HG02884 (cell line): ENCODE data around the gene PRTG.
"Not testable (repeated sequence)": the region's sequence is repeated elsewhere in the genome, so short reads cannot be mapped to it uniquely, and the experiment has no call there.

Source experiments
- ATAC-seq: cut with Tn5 transposase; IDR thresholded peaks from one replicate; pipeline ENCODE4 v1.9.1; 2021; ENCODE audit warnings: mild to moderate bottlenecking, moderate library complexity; ENCODE audit not compliant: unreplicated experiment

PRTG gene

DNA sequence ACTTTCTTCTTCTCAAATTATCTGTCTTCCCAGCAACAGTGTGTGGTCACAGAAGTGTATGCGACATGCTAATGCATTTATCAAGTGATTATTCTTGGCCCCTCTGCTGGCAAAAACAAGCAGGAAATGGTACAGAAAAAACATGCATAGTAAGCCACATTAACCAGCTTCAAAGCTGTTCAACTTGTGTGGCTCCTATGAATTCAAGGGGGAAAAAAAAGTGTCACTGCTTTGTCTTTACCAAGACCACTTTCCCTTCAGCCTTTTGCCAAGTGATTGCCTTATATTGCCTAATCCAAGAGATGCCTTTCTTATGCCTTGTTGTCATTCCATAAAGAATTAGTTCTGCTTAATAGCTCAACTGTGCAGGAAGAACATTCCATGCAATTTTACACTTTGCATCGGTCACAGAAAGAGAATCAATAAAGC lies 39.1 kb downstream of the PRTG start:
- ATAC-seq = no peak

DNA sequence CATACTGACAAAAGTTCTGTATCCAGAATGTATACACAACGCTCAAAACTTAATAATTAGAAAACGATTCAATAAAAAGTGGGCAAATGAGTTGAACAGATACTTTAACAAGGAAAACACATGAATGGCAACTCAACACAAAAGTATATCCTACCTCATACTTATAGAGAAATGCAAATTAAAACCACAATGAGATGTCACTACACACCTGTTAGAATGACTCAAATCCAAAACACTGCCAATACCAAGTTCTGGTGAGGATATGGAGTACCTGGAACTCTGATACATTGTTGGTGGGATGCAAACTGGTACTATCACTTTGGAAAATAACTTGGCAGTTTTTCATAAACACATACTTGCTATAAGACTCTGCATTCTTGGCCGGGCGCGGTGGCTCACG lies 42.1 kb downstream of the PRTG start:
- ATAC-seq = no peak

DNA sequence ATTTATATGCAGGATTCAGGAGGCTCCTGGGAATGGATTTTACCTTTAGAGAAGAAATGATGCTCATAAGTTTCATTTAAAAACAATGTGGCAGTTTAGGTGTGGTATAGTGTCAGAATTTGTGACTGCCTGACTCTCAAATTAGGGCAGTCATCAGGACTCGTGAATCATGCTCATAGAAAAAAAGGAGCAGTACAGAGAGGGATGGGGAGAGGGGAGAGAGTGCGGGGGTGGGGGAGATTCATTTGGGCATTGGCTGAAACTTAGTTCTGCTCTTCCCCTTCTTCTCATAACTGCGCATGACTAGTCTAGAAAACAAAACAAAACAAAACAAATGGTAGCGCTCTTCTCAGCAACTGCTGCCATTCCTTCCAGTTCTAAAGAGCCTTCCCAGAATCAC lies 44.3 kb downstream of the PRTG start:
- no peak for ATAC-seq

DNA sequence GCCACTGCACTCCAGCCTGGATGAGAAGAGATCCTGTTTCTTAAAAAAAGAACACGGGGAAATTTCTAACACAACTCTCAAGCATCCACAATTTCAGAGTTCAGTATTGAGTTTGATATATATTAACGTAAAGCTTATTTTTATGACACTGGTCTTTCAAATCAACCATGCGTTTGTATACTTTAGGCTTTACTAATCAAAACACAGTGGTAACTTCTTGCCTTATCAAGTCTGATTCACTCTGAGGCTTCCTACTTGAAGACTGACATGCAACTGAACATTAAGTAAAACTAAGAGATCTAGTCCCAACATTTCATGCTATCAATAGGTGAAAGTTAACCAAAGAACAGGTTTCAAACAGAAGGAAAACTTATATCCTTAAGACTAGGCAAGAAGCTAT lies 46.7 kb downstream of the PRTG start:
- ATAC-seq = no peak

- no peak for ATAC-seq
Observed at GRCh38 chr15:55695432-55695831, 47.5 kb downstream of the PRTG start.

DNA sequence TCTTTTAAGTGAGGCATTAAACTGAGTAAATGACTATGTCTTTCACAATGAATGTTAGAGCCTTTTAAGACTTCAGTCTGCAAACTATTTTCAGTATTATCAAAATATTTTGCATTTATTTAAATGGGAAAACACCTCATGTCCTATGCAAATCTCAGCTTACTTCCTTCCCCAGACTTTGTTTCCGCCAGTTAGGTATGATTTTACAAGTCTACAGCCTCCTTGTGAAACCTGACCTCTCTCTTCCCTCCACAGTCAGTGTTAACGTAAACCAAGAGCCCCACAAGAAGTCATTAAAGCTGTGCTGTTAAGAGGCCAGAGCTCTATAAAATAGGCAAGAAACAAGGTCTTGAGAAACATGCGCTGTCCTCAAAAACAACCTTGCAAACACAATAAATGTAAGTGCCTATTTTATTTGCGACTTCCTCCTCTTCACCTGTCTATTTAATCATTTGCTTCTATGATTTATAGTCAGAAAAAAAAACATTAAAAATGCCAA lies 48.3 kb downstream of the PRTG start:
- peak; percentile 93 for ATAC-seq

- not testable (repeated sequence) for ATAC-seq
Observed at GRCh38 chr15:55693116-55693515, 49.8 kb downstream of the PRTG start.

GRCh38 chr15:55687792-55688191 lies 55.2 kb downstream of the PRTG start:
- no peak for ATAC-seq

- ATAC-seq = peak; percentile 91
Observed at GRCh38 chr15:55685286-55685685, 57.7 kb downstream of the PRTG start.

DNA sequence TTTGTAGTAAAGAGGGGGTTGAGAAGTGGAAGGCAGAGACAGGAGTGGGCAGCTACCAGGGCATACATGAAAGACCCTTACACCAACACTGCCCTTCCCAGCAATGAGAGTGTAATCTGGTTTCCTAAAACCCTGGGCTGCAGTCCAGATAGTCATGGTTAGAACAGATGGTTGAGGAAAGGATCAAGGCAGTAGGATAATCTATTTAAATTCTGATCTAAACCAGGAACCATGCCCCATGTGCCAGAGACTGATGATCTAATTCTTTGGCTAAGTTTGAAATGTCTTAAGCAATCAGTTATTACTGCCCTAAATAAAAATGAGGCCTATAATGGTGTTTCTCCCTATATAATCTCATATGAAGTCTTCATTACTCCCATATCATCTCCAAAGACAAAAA lies 59.6 kb downstream of the PRTG start:
- ATAC-seq = no peak

- ATAC-seq = peak; percentile 61
Observed at GRCh38 chr15:55681631-55682030, 61.3 kb downstream of the PRTG start.

GRCh38 chr15:55676507-55676906 lies 66.4 kb downstream of the PRTG start:
- ATAC-seq = no peak

DNA sequence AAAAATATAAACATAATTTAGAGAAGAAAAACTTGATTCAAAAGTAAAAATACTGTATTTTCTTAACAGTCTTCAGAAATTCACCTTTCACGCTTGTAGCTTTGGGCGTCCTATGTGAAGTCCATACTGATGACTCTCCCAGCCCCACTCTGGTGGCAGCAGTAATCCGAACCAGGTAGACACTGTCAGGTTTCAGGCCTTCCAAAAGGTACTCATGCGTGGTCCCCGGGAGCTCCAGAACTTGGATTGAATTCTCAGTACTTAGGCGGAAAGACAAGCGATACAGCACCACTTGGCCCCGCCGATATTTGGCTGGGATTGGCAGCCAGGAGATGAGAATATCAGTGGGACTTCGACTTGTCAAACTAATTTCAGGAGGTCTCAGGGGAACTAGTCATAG lies 69.7 kb downstream of the PRTG start:
- ATAC-seq = no peak

- ATAC-seq = no peak
Observed at GRCh38 chr15:55669270-55669669, 73.7 kb downstream of the PRTG start.

DNA sequence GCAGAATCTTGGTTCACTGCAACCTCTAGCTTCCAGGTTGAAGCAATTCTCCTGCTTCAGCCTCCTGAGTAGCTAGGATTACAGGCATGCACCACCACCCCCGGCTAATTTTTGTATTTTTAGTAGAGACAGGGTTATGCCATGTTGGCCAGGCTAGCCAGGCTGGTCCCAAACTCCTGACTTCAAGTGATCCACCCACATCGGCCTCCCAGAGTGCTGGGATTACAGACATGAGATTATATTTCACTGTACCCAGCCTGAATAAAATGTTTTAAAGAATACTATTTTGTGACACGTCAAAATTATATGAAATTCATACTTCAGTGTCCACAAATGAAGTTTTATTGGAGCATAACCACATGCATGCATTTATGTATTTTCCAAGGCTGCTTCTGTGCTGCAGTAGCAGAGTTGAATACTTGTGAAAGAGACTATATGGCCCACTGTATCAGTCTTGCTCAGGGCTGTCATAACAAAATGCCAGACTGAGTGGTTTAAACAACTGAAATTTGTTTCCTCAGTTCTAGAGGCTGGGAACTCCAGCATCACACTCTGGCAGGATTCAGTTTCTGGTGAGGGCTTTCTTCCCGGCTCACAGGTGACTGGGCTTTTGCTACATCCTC lies 77.2 kb downstream of the PRTG start:
- ATAC-seq = no peak

GRCh38 chr15:55661428-55661827 lies 81.5 kb downstream of the PRTG start:
- ATAC-seq = no peak

DNA sequence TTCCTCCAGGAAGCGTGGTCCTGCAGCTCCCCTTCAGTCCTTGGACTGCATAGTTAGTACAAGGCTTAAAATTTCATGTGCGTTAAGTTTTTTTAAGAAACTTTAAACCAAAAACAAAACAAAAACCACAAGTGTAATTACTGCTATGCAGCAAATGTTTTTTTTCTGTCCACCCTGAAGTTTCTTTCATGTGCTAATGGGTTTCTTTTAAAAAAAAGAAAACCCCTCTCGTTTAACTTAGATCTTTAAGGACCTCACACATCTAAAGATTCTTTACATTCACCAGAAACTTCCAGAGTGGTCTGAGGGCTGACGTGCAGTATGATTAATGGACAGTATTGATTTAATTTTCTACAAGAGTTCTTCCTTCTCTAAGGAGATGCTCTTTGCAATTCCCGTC lies 82.8 kb downstream of the PRTG start:
- no peak for ATAC-seq

GRCh38 chr15:55659481-55659880 lies 83.5 kb downstream of the PRTG start:
- ATAC-seq = no peak

DNA sequence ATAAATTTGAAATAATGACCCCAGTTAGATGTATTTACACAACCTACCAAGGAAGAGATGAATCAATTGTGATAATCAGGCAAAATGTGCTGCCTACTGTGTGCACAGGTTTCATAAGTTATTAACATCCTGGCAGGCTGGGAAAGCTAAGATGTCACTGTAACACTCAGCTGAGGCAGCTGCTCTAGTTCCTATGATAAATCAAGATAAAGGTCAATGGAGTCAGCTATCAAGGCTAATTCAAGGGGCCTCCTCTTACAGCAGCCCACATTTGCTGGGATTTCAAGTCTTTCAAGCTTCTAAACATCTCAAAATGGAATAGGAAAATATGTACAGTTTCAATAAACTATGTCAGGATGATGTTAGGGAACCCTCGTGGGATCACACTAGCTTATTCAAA lies 84.1 kb downstream of the PRTG start:
- ATAC-seq = no peak

- ATAC-seq = no peak
Observed at GRCh38 chr15:55654561-55655031, 88.4 kb downstream of the PRTG start.

DNA sequence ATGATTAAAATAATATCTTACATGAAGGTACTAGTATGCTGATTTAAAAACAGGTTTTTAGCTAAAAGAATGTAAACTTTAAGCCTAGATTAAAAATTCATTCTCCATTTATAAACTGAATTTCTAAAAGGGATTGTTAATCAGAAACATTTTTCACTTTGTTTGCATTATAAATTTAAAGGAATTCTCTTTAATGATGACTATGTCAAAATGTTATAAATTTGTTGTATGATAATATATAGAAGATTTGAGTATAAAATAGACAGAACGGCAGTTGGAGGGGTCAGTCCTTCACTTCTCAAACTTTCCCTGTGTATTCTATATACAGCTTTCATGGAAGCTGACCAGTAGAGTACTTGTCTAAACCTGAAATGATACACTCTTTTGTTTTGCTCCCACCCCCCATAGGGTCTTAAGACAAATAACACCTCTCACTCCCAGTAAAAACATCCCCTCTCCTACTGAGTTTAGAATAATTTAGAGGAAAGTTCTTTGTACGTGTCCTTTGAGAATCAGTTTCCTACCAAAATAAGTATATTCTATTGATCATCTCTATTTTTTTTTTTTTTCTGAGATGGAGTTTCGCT lies 90.0 kb downstream of the PRTG start:
- ATAC-seq = no peak

DNA sequence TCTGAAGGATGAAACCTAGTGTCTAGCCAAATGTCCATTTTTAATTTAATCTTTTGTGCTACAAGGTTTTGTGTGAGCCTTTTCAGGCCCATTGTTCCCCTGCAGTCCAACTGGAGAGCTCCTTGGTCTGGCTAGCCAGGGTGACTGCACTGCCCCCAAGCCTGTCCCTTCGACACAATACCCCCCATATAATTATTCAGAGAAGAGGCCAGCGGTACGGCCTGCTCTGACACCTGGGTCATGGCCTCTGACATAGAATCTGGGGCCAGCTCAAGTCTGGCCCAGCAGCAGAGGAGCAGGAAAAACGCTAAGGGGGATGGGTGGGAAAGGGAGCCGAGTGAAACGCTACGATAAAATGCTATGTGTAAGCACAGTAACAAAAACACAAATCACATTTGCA lies 90.6 kb downstream of the PRTG start:
- ATAC-seq = no peak

- ATAC-seq = no peak
Observed at GRCh38 chr15:55649058-55649423, 93.9 kb downstream of the PRTG start.
